NCI-H526 (cell line): ENCODE data around the gene MEIKIN.
"Not testable (repeated sequence)": the region's sequence is repeated elsewhere in the genome, so short reads cannot be mapped to it uniquely, and the experiment has no call there.

ENCODE experiments used
- DNase-seq, 2 experiments: peaks; one replicate each; lab custom pipeline; 2025; lab: John Stamatoyannopoulos, UW

MEIKIN gene

DNA sequence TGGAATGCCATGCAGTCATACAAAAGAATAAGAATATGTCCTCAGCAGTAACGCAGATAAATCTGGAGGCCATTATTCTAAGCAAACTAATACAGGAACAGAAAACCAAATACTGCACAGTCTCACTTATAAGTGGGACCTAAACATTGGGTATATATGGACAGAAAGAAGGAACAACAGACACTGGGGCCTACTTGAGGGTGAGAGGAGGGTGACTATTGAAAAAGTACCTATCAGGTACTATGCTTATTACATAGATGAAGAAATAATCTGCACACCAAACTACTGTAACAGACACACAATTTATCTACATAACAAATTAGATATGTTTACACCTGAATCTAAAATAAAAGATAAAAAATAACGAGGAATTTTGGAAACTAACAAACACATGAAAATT, 38.8 kb downstream of the MEIKIN start:
- no peak for DNase-seq

- not testable (repeated sequence) for DNase-seq
These were observed 43.2 kb downstream of the MEIKIN start for GRCh38 chr5:131902266-131902665.

DNA sequence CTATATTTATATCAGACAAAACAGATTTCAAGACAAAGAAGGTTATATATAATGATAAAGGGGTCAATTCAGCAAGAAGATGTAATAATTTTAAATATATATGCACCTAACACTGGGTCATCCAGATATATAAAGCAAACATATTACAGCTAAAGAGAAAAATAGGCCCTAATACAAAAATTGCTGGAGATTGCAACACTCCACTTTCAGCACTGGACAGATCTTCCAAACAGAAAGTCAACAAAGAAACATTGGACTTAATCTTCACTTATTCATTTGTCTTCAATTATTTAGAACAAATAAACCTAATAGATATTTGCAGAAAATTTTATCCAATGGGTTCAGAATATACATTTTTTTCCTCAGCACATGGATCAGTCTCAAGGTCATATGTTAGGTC, 45.8 kb downstream of the MEIKIN start:
- DNase-seq: no peak

DNA sequence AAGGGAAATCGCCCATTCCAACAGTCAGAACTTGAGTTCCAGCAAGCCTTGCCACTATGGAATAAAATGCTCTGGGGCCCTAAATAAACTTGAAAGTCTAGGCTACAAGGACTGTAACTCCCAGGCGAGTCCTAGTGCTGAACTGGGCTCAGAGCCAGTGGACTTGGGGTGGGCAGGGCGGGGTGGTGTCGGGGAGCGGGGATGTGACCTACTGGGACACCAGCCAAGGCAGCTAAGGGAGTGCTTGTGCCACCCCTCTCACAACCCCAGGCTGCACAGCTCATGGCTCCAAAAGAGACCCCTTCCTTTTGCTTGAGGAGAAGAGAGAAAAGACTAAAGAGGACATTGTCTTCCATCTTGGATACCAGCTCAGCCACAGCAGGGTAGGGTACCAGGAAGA, 61.5 kb downstream of the MEIKIN start:
- no peak for DNase-seq

GRCh38 chr5:131879705-131880104, 65.8 kb downstream of the MEIKIN start:
- no peak for DNase-seq

DNA sequence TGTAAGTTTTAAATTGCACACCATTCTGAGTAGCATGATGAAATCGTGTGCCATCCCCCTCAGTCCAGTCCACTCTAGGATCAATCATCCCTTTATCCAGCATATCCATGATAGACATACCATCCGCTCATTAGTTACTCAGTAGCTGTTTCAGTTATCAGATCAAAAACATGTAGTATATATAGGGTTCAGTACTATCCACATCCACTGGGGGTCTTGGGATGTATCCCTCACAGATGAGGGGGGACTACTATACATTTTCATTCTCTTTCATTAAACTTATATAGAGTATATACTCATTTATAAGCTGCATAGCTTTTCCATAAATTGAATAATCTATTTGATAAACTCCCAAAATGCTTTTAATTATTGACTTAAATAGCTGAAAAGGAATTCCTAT, 67.6 kb downstream of the MEIKIN start:
- DNase-seq: no peak

GRCh38 chr5:131871251-131871650, 74.2 kb downstream of the MEIKIN start:
- DNase-seq: not testable (repeated sequence)

DNA sequence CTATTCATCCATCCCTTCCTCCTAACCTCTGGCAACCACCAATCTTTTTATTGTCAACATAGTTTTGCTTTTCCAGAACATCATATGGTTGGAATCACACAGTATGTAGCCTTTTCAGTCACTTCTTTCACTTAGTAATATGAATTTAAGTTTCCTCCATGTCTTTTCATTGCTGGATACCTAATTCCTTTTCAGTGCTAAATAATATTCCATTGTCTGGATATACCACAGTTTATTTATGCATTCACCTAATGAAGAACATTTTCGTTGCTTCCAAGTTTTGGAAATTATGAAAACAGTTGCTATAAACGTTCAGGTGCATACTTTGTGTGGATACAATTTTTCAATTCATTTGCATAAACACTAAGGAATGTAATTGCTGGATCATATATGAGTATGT, 77.9 kb downstream of the MEIKIN start:
- no peak for DNase-seq

- no peak for DNase-seq
These were observed 81.8 kb downstream of the MEIKIN start for GRCh38 chr5:131863700-131864099.

DNA sequence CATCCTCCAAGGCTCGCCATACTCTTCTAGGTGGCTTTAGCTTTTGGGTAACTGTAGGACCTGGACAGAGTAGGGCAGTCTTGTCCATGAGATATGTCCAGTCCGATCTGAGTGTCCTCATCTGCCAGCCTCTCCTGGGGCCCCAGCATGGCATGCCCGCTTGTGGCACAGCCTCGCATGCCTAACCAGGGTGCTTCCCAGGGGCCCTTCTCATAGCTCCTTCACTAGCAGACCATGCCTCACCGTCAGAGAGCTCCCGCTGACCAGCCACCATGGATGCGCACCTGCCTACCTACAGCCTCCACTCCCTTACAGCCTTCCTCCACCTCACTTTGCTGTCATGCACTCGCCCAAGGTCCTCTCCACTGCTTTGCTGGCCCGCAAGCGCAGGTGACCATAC, 88.1 kb downstream of the MEIKIN start:
- DNase-seq: no peak

GRCh38 chr5:131855452-131855851, 90.0 kb downstream of the MEIKIN start:
- no peak for DNase-seq

DNA sequence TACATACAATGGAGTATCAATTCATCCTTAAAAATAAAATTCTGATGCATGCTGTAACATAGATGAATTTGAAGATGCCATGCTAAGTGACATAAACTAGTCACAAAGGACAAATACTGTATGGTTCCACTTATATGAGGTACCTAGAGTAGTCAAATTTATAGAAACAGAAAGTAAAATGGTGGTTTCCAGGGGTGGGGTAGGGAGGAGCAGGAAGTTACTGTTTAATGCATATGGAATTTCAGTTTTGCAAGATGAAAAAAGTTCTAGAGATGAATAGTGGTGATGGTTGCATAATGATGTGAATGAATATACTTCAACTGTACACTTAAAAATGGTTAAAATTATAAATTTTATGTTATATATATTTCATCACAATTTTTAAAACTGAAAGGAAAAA, 91.3 kb downstream of the MEIKIN start:
- DNase-seq: no peak

DNA sequence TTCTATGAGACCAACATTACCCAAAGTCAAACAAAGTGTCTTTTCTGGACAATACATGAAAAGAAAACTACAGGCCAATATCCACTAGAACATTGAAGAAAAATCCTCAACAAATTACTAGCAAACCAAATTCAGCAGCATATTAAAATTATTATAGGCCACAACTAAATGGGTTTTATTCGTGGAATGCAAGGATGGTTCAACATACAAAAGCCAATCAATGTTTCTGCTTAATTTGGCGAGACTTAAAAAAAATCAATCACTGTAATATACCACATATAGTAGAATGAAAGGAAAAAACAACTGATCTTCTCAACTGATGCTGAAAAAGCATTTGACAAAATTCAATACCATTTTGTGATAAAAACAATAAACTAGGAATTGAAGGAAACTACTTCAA, 96.8 kb downstream of the MEIKIN start:
- DNase-seq: no peak

- DNase-seq: no peak
These were observed 98.9 kb downstream of the MEIKIN start for GRCh38 chr5:131846536-131846935.

DNA sequence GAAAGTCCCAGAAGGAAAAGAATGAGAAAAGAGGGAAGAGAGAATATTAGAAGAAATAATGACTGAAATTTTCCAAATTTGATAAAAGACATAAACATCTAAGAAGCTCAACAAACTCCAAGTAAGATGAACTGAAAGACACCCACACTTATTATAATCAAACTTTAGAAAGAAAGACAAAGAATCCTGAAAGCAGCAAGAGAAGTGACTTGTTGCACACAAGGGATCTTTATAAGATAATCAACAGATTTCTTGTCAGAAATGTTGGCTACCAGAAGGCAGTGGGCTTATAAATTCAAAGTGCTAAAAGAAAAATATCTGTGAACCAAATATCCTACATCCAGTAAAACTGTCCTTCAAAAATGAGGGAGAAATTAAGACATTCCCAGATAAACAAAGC, 99.6 kb downstream of the MEIKIN start:
- DNase-seq: no peak

GRCh38 chr5:131842971-131843370, 102.5 kb downstream of the MEIKIN start:
- DNase-seq: not testable (repeated sequence)

DNA sequence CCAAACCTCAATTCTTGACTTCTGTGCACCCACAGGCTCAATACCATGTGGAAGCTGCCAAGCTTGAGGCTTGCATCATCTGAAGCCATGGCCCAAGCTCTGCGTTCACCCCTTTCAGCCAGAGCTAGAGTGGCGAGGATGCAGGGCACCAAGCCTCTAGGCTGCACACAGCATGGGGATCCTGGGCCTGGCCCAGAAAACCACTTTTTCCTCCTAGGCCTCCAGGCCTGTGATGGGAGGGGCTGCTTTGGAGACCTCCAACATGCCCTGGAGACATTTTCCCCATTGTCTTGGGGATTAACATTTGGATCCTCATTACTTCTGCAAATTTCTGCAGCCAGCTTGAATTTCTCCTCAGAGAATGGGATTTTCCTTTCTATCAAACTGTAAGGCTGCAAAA, 112.8 kb downstream of the MEIKIN start:
- DNase-seq: not testable (repeated sequence)

DNA sequence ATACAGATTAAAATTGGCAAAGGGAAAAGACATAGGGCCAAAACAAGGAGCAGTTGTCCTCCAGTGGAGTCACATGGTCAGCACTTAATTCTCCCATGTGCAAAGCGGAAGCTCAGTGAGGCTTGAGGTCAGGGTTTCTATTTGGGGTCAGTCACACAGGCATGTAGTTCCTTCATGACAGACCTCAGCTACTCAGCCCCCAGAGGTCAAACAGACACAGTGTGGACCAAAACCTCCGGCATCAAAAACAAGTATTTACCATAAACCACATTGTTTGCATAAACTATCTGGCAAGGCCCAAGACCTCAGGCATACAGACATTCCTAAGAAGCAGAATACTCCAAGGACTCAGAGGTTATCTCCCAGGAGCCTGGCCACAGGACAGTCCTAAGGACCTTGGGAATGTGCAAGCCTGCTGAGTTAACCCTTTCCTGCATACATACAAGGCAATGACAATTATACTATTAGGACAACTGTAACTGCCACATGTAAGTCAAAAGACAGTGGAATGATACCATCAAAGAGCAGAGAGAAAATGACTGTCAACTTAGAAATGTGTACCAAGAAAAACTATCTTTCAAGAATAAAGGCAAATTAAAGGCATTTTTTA, 120.0 kb downstream of the MEIKIN start:
- peak in 1 of 2 experiments; percentile 2 for DNase-seq

GRCh38 chr5:131824631-131825030, 120.8 kb downstream of the MEIKIN start:
- DNase-seq: no peak

GRCh38 chr5:131821221-131821620, 124.2 kb downstream of the MEIKIN start:
- DNase-seq: no peak

DNA sequence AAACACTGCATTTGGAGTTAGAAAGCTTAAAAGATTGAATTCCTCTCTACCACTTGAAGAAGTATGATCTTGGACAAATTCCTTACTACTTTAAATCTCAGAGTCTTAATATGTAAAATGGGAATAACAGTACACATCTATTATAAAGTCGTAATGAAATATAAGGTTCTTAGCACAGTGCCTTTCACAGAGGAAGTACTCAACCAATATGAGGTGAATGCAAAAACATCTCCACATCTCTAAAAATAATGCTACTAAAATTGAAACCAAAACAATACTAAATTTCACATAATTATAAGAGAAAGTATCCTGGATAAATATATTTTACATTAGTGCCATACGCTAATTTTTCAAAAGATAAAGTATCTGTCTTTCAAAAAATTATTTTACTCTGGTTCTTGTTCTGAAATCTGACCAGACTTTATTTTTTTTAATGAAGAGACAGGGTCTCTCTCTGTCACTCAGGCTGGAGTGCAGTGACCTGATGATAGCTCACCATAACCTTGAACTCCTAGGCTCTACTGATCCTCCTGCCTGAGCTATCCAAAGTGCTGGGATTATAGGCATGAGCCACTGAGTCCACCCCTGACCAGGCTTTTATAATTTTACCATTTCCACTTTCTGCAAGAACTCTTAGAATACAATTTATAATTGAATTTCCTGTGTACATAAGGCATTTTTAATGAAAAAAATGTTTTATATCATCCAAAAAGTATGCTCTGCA, 127.3 kb downstream of the MEIKIN start:
- no peak for DNase-seq

DNA sequence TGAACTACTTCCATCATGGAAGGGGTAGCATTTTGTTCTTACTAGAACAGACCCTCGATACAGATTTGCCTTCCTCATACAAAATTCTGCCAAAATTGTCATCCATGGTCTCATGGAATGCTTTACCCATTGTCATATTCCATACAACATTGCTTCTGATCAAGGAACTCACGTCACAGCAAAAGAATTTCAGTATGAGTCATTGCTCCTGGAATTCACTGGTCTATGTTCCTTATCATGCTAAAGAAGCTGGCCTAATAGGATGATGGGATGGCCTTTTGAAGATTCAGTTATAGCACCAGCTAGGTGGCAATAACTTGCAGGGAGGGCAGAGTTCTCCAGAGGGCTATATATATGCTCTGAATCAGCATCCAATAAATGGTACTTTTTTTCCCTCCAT, 130.5 kb downstream of the MEIKIN start:
- DNase-seq: no peak

- no peak for DNase-seq
These were observed 132.9 kb downstream of the MEIKIN start for GRCh38 chr5:131812371-131813160.
